Measurements from ENCODE around the gene EEF1AKMT3.
A peak's percentile ranks its signal among the peaks of the same experiment; 100 is the strongest.

Gene EEF1AKMT3

GRCh38 chr12:57764662-57765002, 7.8 kb upstream of the EEF1AKMT3 start:
- Histone ChIP-seq H3K27ac (ENCODE audit: low read depth, low read length, poor library complexity, severe bottlenecking) (no peak overlapping the region), H3K4me2 (ENCODE audit: low read length) (peak overlapping the region; percentile 66), H3F3A (ENCODE audit: insufficient read depth, low read length) (no peaks in the 10 kb centered on the region), H3K79me2 (ENCODE audit: insufficient read depth, low read length) (no peaks in the 10 kb centered on the region), H3K27me3 (ENCODE audit: insufficient read depth, low read length) (peaks cover 24% of the 10 kb centered on the region), H3K4me1 (ENCODE audit: insufficient read depth, low read length, severe bottlenecking) (peaks cover 20% of the 10 kb centered on the region), H3K9me2 (ENCODE audit: low read depth, low read length) (no peaks in the 10 kb centered on the region), H3K9ac (ENCODE audit: low read length) (peak overlapping the region; percentile 36; the same call in 1 of the 2 replicates), H3K4me3 (ENCODE audit: low read depth, low read length, poor library complexity, severe bottlenecking) (peak overlapping the region; percentile 47), H3K36me3 (ENCODE audit: insufficient read depth, low read length) (peaks cover 26% of the 10 kb centered on the region), H3K9me3 (ENCODE audit: low read length) (no peaks in the 10 kb centered on the region), H2AFZ (ENCODE audit: low read length) (no peak overlapping the region), H4K20me1 (ENCODE audit: insufficient read depth, low read length) (no peaks in the 10 kb centered on the region)
- TF ChIP-seq CTCF (IDR thresholded peaks at IDR 0.05; ENCODE audit: low read length) (no peak), EZH2 (IDR thresholded peaks at IDR 0.05; ENCODE audit: borderline replicate concordance, low read length) (no peak)

DNA sequence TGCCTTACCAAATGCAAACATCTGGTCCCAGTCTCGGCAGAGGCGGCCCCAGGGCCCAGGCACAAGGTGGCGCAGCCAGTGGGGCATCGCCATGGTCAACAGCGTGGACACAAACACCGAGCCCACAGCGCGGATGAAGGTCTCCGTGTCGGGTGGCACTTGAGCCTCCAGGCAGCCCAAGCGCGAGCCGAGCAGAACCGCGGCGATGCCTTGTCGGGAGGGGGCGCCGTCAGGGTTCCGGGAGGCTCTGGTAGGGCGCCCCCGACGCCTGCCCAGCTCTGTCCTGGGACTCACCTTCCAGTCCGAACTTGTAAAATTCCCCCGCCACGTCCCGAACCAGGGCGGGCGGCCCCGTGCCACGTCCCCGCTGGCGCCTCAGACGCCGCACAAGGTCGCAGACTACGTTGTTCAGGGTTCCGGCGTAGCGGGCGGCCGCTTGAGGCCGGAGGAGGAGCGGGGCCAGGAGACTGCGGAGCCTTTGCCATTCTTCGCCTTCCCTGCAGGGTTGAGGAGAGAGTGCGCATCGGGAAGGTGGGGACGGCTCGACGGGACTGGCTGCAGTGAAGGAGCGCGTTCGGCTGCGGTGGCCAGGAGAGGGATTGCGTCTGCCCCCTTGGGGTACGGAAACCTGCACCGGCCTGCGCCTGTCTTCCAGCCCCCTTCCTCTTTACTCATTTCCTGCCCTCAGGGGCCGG, 7.3 kb upstream of the EEF1AKMT3 start:
- H3K9me2 ChIP-seq (ENCODE audit: low read depth, low read length): no peaks in the 10 kb centered on the region
- H2AFZ ChIP-seq (ENCODE audit: low read length): no peak overlapping the region
- H3K4me3 ChIP-seq (ENCODE audit: low read depth, low read length, poor library complexity, severe bottlenecking): peak overlapping the region; percentile 47
- no peaks in the 10 kb centered on the region for H3K9me3 ChIP-seq (ENCODE audit: low read length)
- peaks cover 27% of the 10 kb centered on the region for H3K36me3 ChIP-seq (ENCODE audit: insufficient read depth, low read length)
- TF ChIP-seq CTCF (IDR thresholded peaks at IDR 0.05; ENCODE audit: low read length) (peak; percentile 65), EZH2 (IDR thresholded peaks at IDR 0.05; ENCODE audit: borderline replicate concordance, low read length) (no peak)
- H3K79me2 ChIP-seq (ENCODE audit: insufficient read depth, low read length): no peaks in the 10 kb centered on the region
- H3K9ac ChIP-seq (ENCODE audit: low read length): peak overlapping the region; percentile 36; the same call in 1 of the 2 replicates
- peaks cover 20% of the 10 kb centered on the region for H3K4me1 ChIP-seq (ENCODE audit: insufficient read depth, low read length, severe bottlenecking)
- H3K27me3 ChIP-seq (ENCODE audit: insufficient read depth, low read length): peaks cover 24% of the 10 kb centered on the region
- no peaks in the 10 kb centered on the region for H4K20me1 ChIP-seq (ENCODE audit: insufficient read depth, low read length)
- H3K4me2 ChIP-seq (ENCODE audit: low read length): peak overlapping the region; percentile 66
- H3K27ac ChIP-seq (ENCODE audit: low read depth, low read length, poor library complexity, severe bottlenecking): no peak overlapping the region
- no peaks in the 10 kb centered on the region for H3F3A ChIP-seq (ENCODE audit: insufficient read depth, low read length)

DNA sequence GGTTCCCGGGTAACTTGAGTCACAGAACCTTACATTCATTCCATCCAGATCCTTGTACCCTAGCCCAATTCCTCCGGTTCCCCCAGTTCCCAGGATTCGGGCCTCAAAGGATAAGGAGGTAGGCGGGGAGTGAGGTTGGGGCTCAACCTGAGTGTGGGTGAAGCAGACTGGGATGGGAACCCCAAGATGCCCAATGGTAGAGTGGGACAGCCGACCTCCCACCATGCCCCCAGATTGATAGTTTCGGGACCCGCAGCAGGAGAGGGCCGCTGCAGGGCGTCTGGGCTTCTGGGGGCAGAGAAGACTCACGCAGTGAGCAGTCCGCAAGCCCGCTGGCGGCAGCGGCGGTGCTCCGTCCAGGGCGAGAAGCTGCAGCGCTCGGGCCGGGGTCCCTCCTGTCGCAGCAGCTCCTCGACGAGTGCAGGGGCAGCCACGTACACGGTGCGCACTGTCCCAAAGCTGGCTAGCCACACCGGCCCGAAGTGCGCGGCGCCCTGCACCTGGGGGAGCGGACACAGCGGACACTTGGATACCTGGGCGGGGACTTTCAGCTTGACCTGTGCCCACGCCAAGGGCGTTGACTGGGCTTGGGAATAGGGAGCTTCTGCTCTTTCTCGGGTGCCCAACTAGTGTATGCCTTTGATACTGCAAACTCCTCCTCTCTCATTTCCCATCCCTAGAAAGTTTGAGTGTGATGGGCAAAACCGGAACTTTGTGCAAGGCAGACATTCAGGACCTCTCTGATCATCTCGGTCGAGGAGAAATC, 6.5 kb upstream of the EEF1AKMT3 start:
- Histone ChIP-seq H3K27ac (ENCODE audit: low read depth, low read length, poor library complexity, severe bottlenecking) (no peak overlapping the region), H3K4me1 (ENCODE audit: insufficient read depth, low read length, severe bottlenecking) (peaks cover 22% of the 10 kb centered on the region), H3F3A (ENCODE audit: insufficient read depth, low read length) (no peaks in the 10 kb centered on the region), H3K9me2 (ENCODE audit: low read depth, low read length) (no peaks in the 10 kb centered on the region), H2AFZ (ENCODE audit: low read length) (no peak overlapping the region), H3K27me3 (ENCODE audit: insufficient read depth, low read length) (peaks cover 24% of the 10 kb centered on the region), H3K79me2 (ENCODE audit: insufficient read depth, low read length) (no peaks in the 10 kb centered on the region), H4K20me1 (ENCODE audit: insufficient read depth, low read length) (no peaks in the 10 kb centered on the region), H3K36me3 (ENCODE audit: insufficient read depth, low read length) (peaks cover 35% of the 10 kb centered on the region), H3K9me3 (ENCODE audit: low read length) (no peaks in the 10 kb centered on the region), H3K4me2 (ENCODE audit: low read length) (peak overlapping the region; percentile 66; the same call in 1 of the 2 replicates), H3K9ac (ENCODE audit: low read length) (no peak overlapping the region), H3K4me3 (ENCODE audit: low read depth, low read length, poor library complexity, severe bottlenecking) (peak overlapping the region; percentile 47)
- TF ChIP-seq CTCF (IDR thresholded peaks at IDR 0.05; ENCODE audit: low read length): no peak
- TF ChIP-seq EZH2 (IDR thresholded peaks at IDR 0.05; ENCODE audit: borderline replicate concordance, low read length): no peak

Data from OCI-LY1 (cell line).